Hypothalamus (tissue), 51 donors: ENCODE data around the gene RNF13.
"Not testable (repeated sequence)": the region's sequence is repeated elsewhere in the genome, so short reads cannot be mapped to it uniquely, and the experiment has no call there.

ENCODE experiments used
- DNase-seq, 51 donors: peaks; one replicate each; lab custom pipeline; 2025; lab: John Stamatoyannopoulos, UW

The RNF13 gene

DNA sequence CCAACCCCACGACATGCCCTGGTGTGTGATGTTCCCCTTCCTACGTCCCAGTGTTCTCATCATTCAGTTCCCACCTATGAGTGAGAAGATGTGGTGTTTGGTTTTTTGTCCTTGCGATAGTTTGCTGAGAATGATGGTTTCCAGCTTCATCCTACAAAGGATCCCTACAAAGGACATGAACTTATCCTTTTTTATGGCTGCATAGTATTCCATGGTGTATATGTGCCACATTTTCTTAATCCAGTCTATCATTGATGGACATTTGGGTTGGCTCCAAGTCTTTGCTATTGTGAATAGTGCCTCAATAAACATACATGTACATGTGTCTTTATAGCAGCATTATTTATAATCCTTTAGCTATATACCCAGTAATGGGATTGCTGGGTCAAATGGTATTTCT, 131.0 kb downstream of the RNF13 start:
- DNase-seq: not testable (repeated sequence)

- no peak for DNase-seq
These were observed 134.2 kb downstream of the RNF13 start for GRCh38 chr3:149947231-149947630.

DNA sequence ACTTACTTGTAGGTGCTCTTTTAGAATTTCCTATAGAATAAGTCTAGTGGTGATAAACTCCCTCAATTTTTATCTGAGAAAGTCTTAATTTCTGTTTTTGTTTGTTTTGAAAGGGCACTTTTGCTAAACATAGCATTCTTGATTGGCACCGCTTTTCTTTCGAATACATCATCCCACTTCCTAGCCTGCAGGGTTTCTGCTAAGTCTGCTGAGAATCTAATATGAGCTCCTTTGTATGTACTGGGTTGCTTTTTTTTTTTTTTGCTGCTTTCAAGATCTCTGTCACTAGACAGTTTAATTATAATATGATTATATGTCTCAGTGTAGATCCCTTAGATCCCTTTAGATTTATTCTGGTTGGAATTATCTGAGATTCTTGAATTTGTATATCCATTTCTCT, 136.2 kb downstream of the RNF13 start:
- no peak for DNase-seq

DNA sequence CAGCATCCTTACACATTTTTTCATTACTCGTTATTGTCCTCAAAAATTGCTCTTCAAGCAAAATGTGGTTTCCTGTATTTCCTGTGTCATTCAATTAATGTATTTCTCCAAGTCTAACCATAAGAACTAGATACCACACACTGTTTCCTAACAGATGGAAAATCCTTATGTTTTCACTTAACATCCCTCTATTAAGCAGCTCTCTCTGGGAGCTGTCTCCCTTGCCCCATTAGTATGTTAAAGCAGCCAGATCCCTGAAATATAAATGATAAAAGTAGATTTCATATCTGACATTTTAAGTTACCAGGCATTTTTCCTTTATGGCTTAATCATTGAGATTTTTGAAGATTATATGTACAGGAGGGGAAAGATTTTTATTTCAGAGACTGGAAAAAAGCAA, 141.8 kb downstream of the RNF13 start:
- no peak for DNase-seq

GRCh38 chr3:149955449-149955848, 142.4 kb downstream of the RNF13 start:
- DNase-seq: no peak

DNA sequence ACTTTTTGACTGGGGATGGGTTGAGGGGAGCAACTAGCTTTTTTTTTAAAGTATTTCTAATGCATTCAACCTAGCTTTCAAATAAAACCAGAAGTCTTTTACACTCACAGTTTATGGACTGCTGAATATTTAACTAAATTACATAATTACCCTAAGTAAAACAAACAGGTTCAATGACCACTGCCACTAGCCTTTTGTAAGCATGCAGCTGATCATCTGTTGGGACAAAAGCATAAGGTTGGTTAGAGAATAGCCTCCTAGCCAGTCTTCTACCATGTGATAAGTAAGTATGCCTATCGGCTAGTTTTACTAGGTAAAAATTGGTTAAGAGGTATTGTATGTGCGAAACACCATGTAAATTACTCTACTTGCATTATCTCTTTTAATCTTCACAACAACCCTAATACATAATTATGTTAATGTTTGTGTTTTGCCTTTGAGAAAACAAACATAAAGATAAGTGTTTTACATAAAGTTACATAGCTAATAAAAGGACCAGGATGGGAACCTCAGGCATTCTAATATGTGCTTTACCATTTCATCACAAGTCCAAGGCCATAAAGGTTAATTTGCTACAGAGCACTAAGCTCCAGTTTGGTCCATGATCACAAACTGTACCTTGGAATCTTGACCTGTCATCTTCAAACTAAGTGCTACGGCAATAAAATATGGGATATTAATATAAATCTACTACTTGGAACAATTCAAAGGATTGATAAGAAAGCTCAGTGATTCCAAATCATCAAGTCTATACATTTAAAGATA, 144.5 kb downstream of the RNF13 start:
- DNase-seq: no peak

GRCh38 chr3:149958171-149958796, 145.3 kb downstream of the RNF13 start:
- DNase-seq: no peak

GRCh38 chr3:149959443-149959842, 146.4 kb downstream of the RNF13 start:
- no peak for DNase-seq

GRCh38 chr3:149963485-149963884, 150.5 kb downstream of the RNF13 start:
- no peak for DNase-seq

DNA sequence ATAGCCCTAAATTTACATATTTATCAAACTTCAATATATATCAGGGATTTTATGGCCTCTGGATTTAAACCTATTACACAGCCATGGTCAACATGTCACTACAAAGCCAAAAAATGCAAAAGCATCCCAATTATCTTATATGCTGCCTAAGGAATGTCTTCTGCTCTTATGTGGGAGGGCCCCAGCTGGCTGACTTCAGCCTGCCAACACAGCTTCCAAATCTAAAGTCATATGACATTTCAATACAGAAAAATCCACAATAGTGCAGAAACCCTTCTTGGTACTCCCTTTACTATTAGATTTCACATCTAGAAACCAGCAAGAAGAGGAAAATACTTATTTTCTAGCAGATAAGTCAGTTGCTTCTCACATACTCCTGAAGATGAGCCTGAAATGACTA, 151.3 kb downstream of the RNF13 start:
- DNase-seq: no peak

- DNase-seq: no peak
These were observed 152.3 kb downstream of the RNF13 start for GRCh38 chr3:149965278-149965677.

GRCh38 chr3:149967086-149967685, 154.2 kb downstream of the RNF13 start:
- peak in 1 of 51 donors; percentile 38 for DNase-seq

DNA sequence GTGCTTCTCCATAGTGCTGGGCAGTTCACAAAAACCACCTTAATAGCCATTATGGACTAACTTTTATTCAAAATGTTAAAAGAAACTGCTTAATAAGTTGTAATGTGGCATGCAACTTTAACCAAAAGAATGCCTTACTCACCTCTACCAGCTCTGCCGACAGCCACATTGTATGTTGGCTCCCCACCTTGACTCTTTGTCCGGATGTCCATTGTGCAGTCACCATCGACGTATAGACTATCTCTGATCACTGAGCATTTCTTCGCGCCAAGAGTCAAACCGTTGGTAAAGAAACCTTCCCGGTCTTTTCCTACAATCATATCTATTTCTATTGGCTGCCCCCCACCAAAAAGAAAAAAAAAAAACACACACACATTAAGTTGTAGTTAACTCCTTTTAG, 155.2 kb downstream of the RNF13 start:
- DNase-seq: peak in 1 of 51 donors; percentile 6

DNA sequence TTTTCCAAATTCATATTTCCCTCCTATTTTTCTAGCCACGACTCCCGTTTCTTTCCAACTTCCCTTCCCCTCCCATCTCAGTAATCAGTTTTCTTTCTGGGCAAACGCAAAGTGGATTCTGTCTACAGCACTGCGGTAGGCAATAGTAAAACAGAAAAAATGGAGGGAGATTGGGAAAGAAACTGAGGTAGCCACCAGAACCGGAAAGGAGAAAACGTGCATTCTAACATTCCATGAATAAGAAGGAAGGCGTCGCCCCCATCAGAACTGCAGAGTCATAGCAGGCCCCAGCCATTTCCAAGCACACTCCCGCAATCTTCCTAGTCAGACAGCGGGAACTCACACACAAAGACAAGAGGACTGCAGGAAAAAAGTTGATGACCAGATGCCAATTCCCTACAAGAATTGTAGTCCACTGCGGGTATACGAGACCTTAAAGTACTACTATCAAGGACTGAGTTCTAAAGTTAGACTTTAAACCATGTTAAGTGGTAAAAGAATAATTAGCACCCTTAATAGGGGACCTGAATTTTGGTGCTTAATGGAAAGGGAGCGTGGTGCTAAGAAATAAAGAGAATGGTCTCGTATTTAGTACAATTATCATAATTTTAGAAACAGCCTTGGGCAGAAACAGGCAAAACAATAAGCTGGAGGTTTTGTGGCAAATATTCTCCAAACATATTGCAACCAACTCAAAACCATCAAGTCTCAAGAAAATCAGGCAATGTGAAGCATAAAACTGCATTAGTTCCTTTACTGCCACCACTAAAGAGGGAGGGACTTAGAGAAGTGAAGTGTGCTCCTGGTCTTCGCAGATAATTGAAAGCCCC, 156.3 kb downstream of the RNF13 start:
- DNase-seq: peak in 39 of 51 donors; percentile 1 to 73 (median 30)

- DNase-seq: peak; percentile 7 to 83 (median 64)
These were observed 157.1 kb downstream of the RNF13 start for GRCh38 chr3:149969940-149970715.

DNA sequence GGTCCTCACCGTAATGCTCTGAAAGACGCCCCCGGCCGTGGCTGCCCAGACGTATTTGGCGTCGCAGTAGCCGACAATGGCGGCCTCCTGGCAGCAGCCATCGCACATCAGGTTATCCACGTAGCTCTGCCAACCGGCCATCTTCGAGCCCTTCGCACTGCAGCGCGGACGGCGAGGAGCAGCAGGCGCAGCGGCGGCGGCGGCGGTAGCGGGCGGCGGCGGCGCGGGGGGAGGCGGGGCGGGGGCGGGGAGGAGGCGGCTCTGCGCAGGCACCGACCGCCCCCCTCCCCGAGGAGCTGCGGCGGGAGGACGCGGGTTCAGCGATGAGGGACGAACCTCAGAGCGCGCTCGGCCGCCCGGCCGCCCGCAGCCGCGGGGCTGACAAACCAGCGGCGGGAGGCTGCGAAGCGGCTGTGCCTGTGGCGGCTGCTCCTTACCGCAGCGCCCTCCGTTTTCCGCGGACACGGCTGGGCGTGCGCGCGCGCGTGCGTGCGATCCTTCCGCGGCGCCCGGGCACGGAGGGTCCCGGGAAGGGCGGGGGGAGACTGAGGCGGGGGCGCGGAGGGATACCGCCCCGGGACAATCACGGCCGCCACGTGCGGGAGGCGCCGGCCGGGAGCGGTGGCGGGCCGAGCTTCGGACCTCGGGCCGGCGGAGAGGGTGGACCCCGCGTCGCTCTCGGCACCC, 157.8 kb downstream of the RNF13 start, which contains the start of gene PFN2:
PFN2 (minus strand) TSS at position 180 of the 687 bp plus-strand sequence; CDS start at position 141, 39 bp downstream.
- peak in 49 of 51 donors; percentile 14 to 92 (median 72) for DNase-seq

GRCh38 chr3:149971403-149972075, 158.5 kb downstream of the RNF13 start:
- peak in 47 of 51 donors; percentile 2 to 90 (median 58) for DNase-seq

- no peak for DNase-seq
These were observed 162.9 kb downstream of the RNF13 start for GRCh38 chr3:149975919-149976318.

- no peak for DNase-seq
These were observed 164.4 kb downstream of the RNF13 start for GRCh38 chr3:149977386-149977785.
